Measurements from ENCODE around the gene GPR15. TPM values are rescaled to one million over a fixed set of nuclear protein-coding genes. Genes with fewer than 3 reads are reported as not detected.

Gene GPR15
- total and polyA plus RNA-seq, 2 experiments from 2014 or later, result not detected

- no peak overlapping the region for H3K27ac ChIP-seq
Measured at GRCh38 chr3:98563661-98564281, 32.0 kb downstream of the GPR15 start.

GRCh38 chr3:98564282-98565005 is 32.7 kb downstream of the GPR15 start:
- in situ Hi-C loops (cut with MboI), result no loop called here
- Histone ChIP-seq H3K4me2 (ENCODE audit: unreplicated experiment) (no peak overlapping the region), H3F3A (ENCODE audit: insufficient read depth) (peaks cover 7% of the 10 kb centered on the region; the same call in 1 of the 2 replicates), H3K9ac (no peak overlapping the region), H3K9me2 (ENCODE audit: insufficient read depth) (no peaks in the 10 kb centered on the region), H3K27me3 (replicated peaks; ENCODE audit: insufficient read depth) (no peaks in the 10 kb centered on the region), H3K36me3 (ENCODE audit: low read depth) (no peaks in the 10 kb centered on the region), H3K79me2 (ENCODE audit: insufficient read depth) (no peaks in the 10 kb centered on the region), H3K9me3 (ENCODE audit: low read depth) (no peaks in the 10 kb centered on the region), H3K4me3 (no peak overlapping the region), H4K20me1 (ENCODE audit: insufficient read depth) (no peaks in the 10 kb centered on the region), H2AFZ (no peak overlapping the region), H3K27ac (no peak overlapping the region), H3K4me1 (ENCODE audit: insufficient read depth) (peaks cover 25% of the 10 kb centered on the region)
- TF ChIP-seq EZH2 (IDR thresholded peaks at IDR 0.05; ENCODE audit: insufficient read depth, poor library complexity, severe bottlenecking) (no peak), EZH2phosphoT487 (IDR thresholded peaks at IDR 0.05; ENCODE audit: insufficient read depth, low read depth) (no peak)
- DNase-seq, result no peak
- WGBS, 2 experiments (ENCODE audit: low coverage in 1 of 2, low lambda C conversion rate in 2 of 2, missing lambda C conversion rate in 2 of 2), result 76 to 77% methylated on average over 7 of the region's 7 CpGs

More at GRCh38 chr3:98563661-98564281, 32.0 kb downstream of the GPR15 start:
- H2AFZ ChIP-seq, result no peak overlapping the region
- no peak overlapping the region for H3K9ac ChIP-seq
- WGBS, 2 experiments (ENCODE audit: low coverage in 1 of 2, low lambda C conversion rate in 2 of 2, missing lambda C conversion rate in 2 of 2), result 60 to 70% methylated on average over 4 of the region's 4 CpGs
- no peaks in the 10 kb centered on the region for H3K36me3 ChIP-seq (ENCODE audit: low read depth)
- peaks cover 25% of the 10 kb centered on the region for H3K4me1 ChIP-seq (ENCODE audit: insufficient read depth)
- TF ChIP-seq EZH2 (IDR thresholded peaks at IDR 0.05; ENCODE audit: insufficient read depth, poor library complexity, severe bottlenecking), result no peak
- no peak for TF ChIP-seq EZH2phosphoT487 (IDR thresholded peaks at IDR 0.05; ENCODE audit: insufficient read depth, low read depth)
- H3K4me3 ChIP-seq, result no peak overlapping the region
- no peaks in the 10 kb centered on the region for H3K27me3 ChIP-seq (replicated peaks; ENCODE audit: insufficient read depth)
- peaks cover 7% of the 10 kb centered on the region; the same call in 1 of the 2 replicates for H3F3A ChIP-seq (ENCODE audit: insufficient read depth)
- peak; percentile 77 for DNase-seq
- no peaks in the 10 kb centered on the region for H3K79me2 ChIP-seq (ENCODE audit: insufficient read depth)
- no peaks in the 10 kb centered on the region for H3K9me3 ChIP-seq (ENCODE audit: low read depth)
- H3K9me2 ChIP-seq (ENCODE audit: insufficient read depth), result no peaks in the 10 kb centered on the region
- peak overlapping the region; percentile 4 for H3K4me2 ChIP-seq (ENCODE audit: unreplicated experiment)
- H4K20me1 ChIP-seq (ENCODE audit: insufficient read depth), result no peaks in the 10 kb centered on the region
- in situ Hi-C loops (cut with MboI), result no loop called here

DNA sequence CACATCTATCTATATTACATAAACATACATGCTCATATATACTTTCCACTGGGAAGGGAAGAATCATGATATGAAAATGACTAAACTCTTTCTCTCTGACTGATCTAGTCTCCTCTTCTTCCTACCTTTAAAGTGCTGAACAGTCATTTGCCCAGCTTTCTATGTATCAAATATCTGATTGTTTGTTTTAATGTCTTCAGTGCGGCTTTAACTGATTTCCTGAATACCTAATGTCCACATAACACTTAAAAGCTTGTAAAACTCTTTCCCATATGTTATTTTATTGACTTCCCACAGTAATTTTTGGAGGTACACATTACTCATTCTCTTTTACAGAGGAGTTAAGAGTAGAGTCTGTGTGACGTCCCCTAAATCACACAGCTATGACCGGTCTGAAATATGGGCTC is 33.5 kb downstream of the GPR15 start:
- Histone ChIP-seq H3K27me3 (replicated peaks; ENCODE audit: insufficient read depth) (no peaks in the 10 kb centered on the region), H3K36me3 (ENCODE audit: low read depth) (no peaks in the 10 kb centered on the region), H3K9me2 (ENCODE audit: insufficient read depth) (no peaks in the 10 kb centered on the region), H3K9ac (no peak overlapping the region), H3K79me2 (ENCODE audit: insufficient read depth) (no peaks in the 10 kb centered on the region), H3K4me2 (ENCODE audit: unreplicated experiment) (no peak overlapping the region), H3K4me1 (ENCODE audit: insufficient read depth) (peaks cover 25% of the 10 kb centered on the region), H3K27ac (no peak overlapping the region), H3F3A (ENCODE audit: insufficient read depth) (peaks cover 7% of the 10 kb centered on the region; the same call in 1 of the 2 replicates), H4K20me1 (ENCODE audit: insufficient read depth) (no peaks in the 10 kb centered on the region), H3K4me3 (no peak overlapping the region), H2AFZ (no peak overlapping the region), H3K9me3 (ENCODE audit: low read depth) (no peaks in the 10 kb centered on the region)
- DNase-seq, result no peak
- WGBS, 2 experiments (ENCODE audit: low coverage in 1 of 2, low lambda C conversion rate in 2 of 2, missing lambda C conversion rate in 2 of 2), result 10 to 11% methylated on average over 3 of the region's 3 CpGs
- in situ Hi-C loops (cut with MboI), result no loop called here
- TF ChIP-seq EZH2phosphoT487 (IDR thresholded peaks at IDR 0.05; ENCODE audit: insufficient read depth, low read depth) (no peak), EZH2 (IDR thresholded peaks at IDR 0.05; ENCODE audit: insufficient read depth, poor library complexity, severe bottlenecking) (no peak)

DNA sequence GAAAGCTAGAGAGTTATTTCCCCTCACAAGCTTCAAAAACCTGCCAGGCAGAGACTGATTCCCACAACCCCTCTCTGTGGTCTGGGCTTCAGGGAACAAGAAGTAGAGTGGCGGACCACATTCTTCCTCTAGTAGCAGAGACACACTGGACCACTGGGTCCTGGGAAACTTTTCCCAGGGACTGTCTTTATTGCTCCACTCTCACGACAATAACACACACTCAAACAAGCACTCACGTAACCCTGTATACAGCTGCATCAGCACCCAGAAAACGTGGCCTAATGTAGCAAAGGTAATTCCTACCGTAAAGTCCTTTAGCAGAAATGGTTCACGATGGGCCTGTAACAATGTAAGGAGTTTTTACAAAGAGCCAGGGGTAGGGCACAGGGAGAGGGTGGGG is 34.1 kb downstream of the GPR15 start:
- Histone ChIP-seq H3K9me3 (ENCODE audit: low read depth) (no peaks in the 10 kb centered on the region), H2AFZ (no peak overlapping the region), H3K9me2 (ENCODE audit: insufficient read depth) (no peaks in the 10 kb centered on the region), H3K4me2 (ENCODE audit: unreplicated experiment) (no peak overlapping the region), H3K27ac (no peak overlapping the region), H3K27me3 (replicated peaks; ENCODE audit: insufficient read depth) (no peaks in the 10 kb centered on the region), H3K79me2 (ENCODE audit: insufficient read depth) (no peaks in the 10 kb centered on the region), H4K20me1 (ENCODE audit: insufficient read depth) (no peaks in the 10 kb centered on the region), H3K36me3 (ENCODE audit: low read depth) (no peaks in the 10 kb centered on the region), H3K9ac (no peak overlapping the region), H3F3A (ENCODE audit: insufficient read depth) (peaks cover 7% of the 10 kb centered on the region; the same call in 1 of the 2 replicates), H3K4me3 (no peak overlapping the region), H3K4me1 (ENCODE audit: insufficient read depth) (peaks cover 25% of the 10 kb centered on the region)
- DNase-seq, result no peak
- in situ Hi-C loops (cut with MboI), result no loop called here
- 80 to 81% methylated on average over 6 of the region's 6 CpGs for WGBS, 2 experiments (ENCODE audit: low coverage in 1 of 2, low lambda C conversion rate in 2 of 2, missing lambda C conversion rate in 2 of 2)
- TF ChIP-seq EZH2phosphoT487 (IDR thresholded peaks at IDR 0.05; ENCODE audit: insufficient read depth, low read depth) (no peak), EZH2 (IDR thresholded peaks at IDR 0.05; ENCODE audit: insufficient read depth, poor library complexity, severe bottlenecking) (no peak)
